GM19238 (cell line): ENCODE results near the gene MYO7B.

ENCODE experiments used
- DNase-seq: peaks from one replicate; pipeline ENCODE4 v3.0.0; 2011; ENCODE audit warnings: low spot score; ENCODE audit not compliant: insufficient read length

MYO7B gene

GRCh38 chr2:127636248-127637235 is 101.1 kb downstream of the MYO7B start:
- DNase-seq: no peak

GRCh38 chr2:127637236-127637630 is 101.8 kb downstream of the MYO7B start:
- no peak for DNase-seq

- DNase-seq: no peak
Measured at GRCh38 chr2:127637725-127638252, 102.3 kb downstream of the MYO7B start.

- DNase-seq: no peak
Measured at GRCh38 chr2:127638361-127639110, 103.1 kb downstream of the MYO7B start.

- no peak for DNase-seq
Measured at GRCh38 chr2:127639111-127639474, 103.6 kb downstream of the MYO7B start.

- peak; percentile 71 for DNase-seq
Measured at GRCh38 chr2:127640082-127641072, 104.9 kb downstream of the MYO7B start.

- no peak for DNase-seq
Measured at GRCh38 chr2:127641133-127641532, 105.7 kb downstream of the MYO7B start.

- DNase-seq: no peak
Measured at GRCh38 chr2:127641846-127642507, 106.5 kb downstream of the MYO7B start.

- DNase-seq: no peak
Measured at GRCh38 chr2:127642706-127643438, 107.4 kb downstream of the MYO7B start.

GRCh38 chr2:127643439-127644065 is 108.1 kb downstream of the MYO7B start:
- no peak for DNase-seq

GRCh38 chr2:127644066-127645025 is 108.9 kb downstream of the MYO7B start:
- DNase-seq: no peak

- no peak for DNase-seq
Measured at GRCh38 chr2:127645026-127645394, 109.5 kb downstream of the MYO7B start.

GRCh38 chr2:127645395-127646291 is 110.2 kb downstream of the MYO7B start, which contains the start of gene GPR17:
Gene GPR17 (plus strand): TSS chr2:127646153. CDS start chr2:127650736, 4,583 bp downstream.
- DNase-seq: no peak

GRCh38 chr2:127646487-127647241 is 111.2 kb downstream of the MYO7B start:
- no peak for DNase-seq

- DNase-seq: no peak
Measured at GRCh38 chr2:127647242-127648190, 112.0 kb downstream of the MYO7B start.
